ENCODE measurements around the gene COBL. TPM values are rescaled to one million over a fixed set of nuclear protein-coding genes. Genes with fewer than 3 reads are reported as not detected.

COBL gene
- total and polyA plus RNA-seq, 9 of the 15 experiments (the other 6 are each of a cell fraction or from before 2014, with no cell fraction given), result 0.01 to 2.4 (median 0.09) TPM; not detected in 3

GRCh38 chr7:51251290-51251689 is 65.3 kb downstream of the COBL start (continued):
- TF ChIP-seq ZNF609 (CRISPR knock-in tag; IDR thresholded peaks at IDR 0.05; ENCODE audit: borderline replicate concordance), result no peak
- no peak for TF ChIP-seq NKRF (IDR thresholded peaks at IDR 0.05; ENCODE audit: borderline replicate concordance)
- no peak for TF ChIP-seq SAFB2 (IDR thresholded peaks at IDR 0.05; ENCODE audit: borderline replicate concordance, low read depth, low read length, severe bottlenecking)
- TF ChIP-seq TCF15 (CRISPR knock-in tag; IDR thresholded peaks at IDR 0.05), result no peak
- no peak for TF ChIP-seq NONO (IDR thresholded peaks at IDR 0.05; ENCODE audit: low read depth in 2 of 2, low read length in 1 of 2)
- no peak for TF ChIP-seq HBP1 (CRISPR knock-in tag; IDR thresholded peaks at IDR 0.05)
- no peak for TF ChIP-seq SRF (CRISPR knock-in tag; IDR thresholded peaks at IDR 0.05)
